GM12878 (cell line): ENCODE results near the gene RTN4RL1. TPM values are rescaled to one million over a fixed set of nuclear protein-coding genes. Genes with fewer than 3 reads are reported as not detected.
A peak's percentile ranks its signal among the peaks of the same experiment; 100 is the strongest.

Source experiments
- ATAC-seq: fragments of 200-7000 bp; cut with Tn5 transposase; 3 replicates; pipeline ENCODE4 v1.9.1; 2020; ENCODE audit warnings: mild to moderate bottlenecking, moderate library complexity
- BruUV-seq: library from RNA; stranded (reverse); fragments of 400-500 nt; replicated peaks from 2 replicates; lab custom pipeline; 2021; lab: Mats Ljungman, UMichigan
- CTCF ChIA-PET: fragments of 300-600 bp; sonication (Branson Sonifier 250); formaldehyde crosslinking; extraction: SDS; loops from one replicate; lab custom pipeline; 2021; ENCODE audit warnings: inconsistent platforms; lab: Yijun Ruan, JAX
- POLR2A ChIA-PET: fragments of 350-600 bp; formaldehyde crosslinking; extraction: SDS; loops from one replicate; lab custom pipeline; 2021; ENCODE audit warnings: inconsistent platforms; lab: Charles Lee
- RAD21 ChIA-PET: fragments of 300-600 bp; sonication (Branson Sonifier 250); formaldehyde crosslinking; loops from one replicate; lab custom pipeline; 2023; ENCODE audit warnings: antibody characterized with exemption; ENCODE audit not compliant: unreplicated experiment; lab: Charles Lee
- SMC1A ChIA-PET: fragments of 300-600 bp; sonication (Branson Sonifier 250); formaldehyde crosslinking; loops from one replicate; lab custom pipeline; 2023; ENCODE audit not compliant: unreplicated experiment, uncharacterized antibody; lab: Charles Lee
- DNase-seq: peaks from one replicate; pipeline ENCODE4 v3.0.0-alpha.2; 2011; ENCODE audit warnings: low read depth, low spot score
- FAIRE-seq: peaks from 3 replicates; lab custom pipeline; 2011; peaks lifted over from hg19 to GRCh38; lab: Jason Lieb, UNC
- H2AFZ ChIP-seq: 2 replicates; pipeline ENCODE4 v1.6.0; 2011; ENCODE audit warnings: low read depth, low read length, control low read depth; ENCODE audit not compliant: control insufficient read depth
- H3K27ac ChIP-seq: 2 replicates; pipeline ENCODE4 v1.5.1; 2011; ENCODE audit warnings: control low read depth; ENCODE audit not compliant: control insufficient read depth, insufficient read depth
- H3K27me3 ChIP-seq, 2 experiments: replicated peaks in 1 of 2; 2 replicates each; pipeline versions ENCODE4 v1.6.0 to v1.6.1; 2011; ENCODE audit warnings: low read length in 1 of 2; ENCODE audit not compliant: control insufficient read depth in 2 of 2, insufficient read depth in 2 of 2
- H3K36me3 ChIP-seq, 2 experiments: 2 replicates each; pipeline ENCODE4 v1.5.1; 2011; ENCODE audit warnings: low read length in 1 of 2; ENCODE audit not compliant: control insufficient read depth in 2 of 2, insufficient read depth in 2 of 2
- H3K4me1 ChIP-seq: 2 replicates; pipeline ENCODE4 v1.6.1; 2011; ENCODE audit warnings: mild to moderate bottlenecking, low read length, moderate library complexity, mixed read lengths; ENCODE audit not compliant: control insufficient read depth, insufficient read depth
- H3K4me2 ChIP-seq: 2 replicates; pipeline ENCODE4 v1.6.0; 2011; ENCODE audit warnings: control low read depth; ENCODE audit not compliant: control insufficient read depth, insufficient read depth
- H3K4me3 ChIP-seq: fragments of 200-600 bp; sonication (generic); 2 replicates; pipeline ENCODE4 v1.5.1; 2016
- H3K79me2 ChIP-seq: 2 replicates; pipeline ENCODE4 v1.6.0; 2011; ENCODE audit warnings: low read length; ENCODE audit not compliant: control insufficient read depth, insufficient read depth
- H3K9ac ChIP-seq: 2 replicates; pipeline ENCODE4 v1.8.0; 2011; ENCODE audit warnings: low read length, control low read depth, mixed read lengths; ENCODE audit not compliant: control insufficient read depth, insufficient read depth
- H3K9me3 ChIP-seq: replicated peaks from 3 replicates; pipeline ENCODE4 v1.5.1; 2011; ENCODE audit warnings: mild to moderate bottlenecking, low read length; ENCODE audit not compliant: control insufficient read depth, insufficient read depth
- H4K20me1 ChIP-seq: 2 replicates; pipeline ENCODE4 v1.6.0; 2011; ENCODE audit not compliant: control insufficient read depth, insufficient read depth
- NBN ChIP-seq: fragments of 450-650 bp; IDR thresholded peaks from 2 replicates; pipeline ENCODE4 v1.6.1; 2016
- SUZ12 ChIP-seq: fragments of 200-600 bp; sonication (generic); IDR thresholded peaks from one replicate; pipeline ENCODE4 v1.6.1; 2018; ENCODE audit warnings: antibody characterized with exemption, mild to moderate bottlenecking; ENCODE audit not compliant: unreplicated experiment
- WRNIP1 ChIP-seq: IDR thresholded peaks from 2 replicates; pipeline ENCODE4 v1.6.1; 2011; ENCODE audit warnings: low read depth, low read length, improper control_type of control experiment, borderline replicate concordance
- ZZZ3 ChIP-seq: IDR thresholded peaks from 2 replicates; pipeline ENCODE4 v1.6.1; 2011; ENCODE audit warnings: low read depth; ENCODE audit not compliant: control insufficient read depth, insufficient read length
- WGBS: methylation state at CpG from one replicate; pipeline ENCODE4 v1.1.6; 2016; ENCODE audit warnings: low lambda C conversion rate; ENCODE audit not compliant: insufficient replicate concordance, insufficient coverage; ENCODE audit errors: missing lambda C conversion rate; 5-methylcytosine and 5-hydroxymethylcytosine counted together
- in situ Hi-C: fragments of 300-500 bp; cut with MboI; formaldehyde crosslinking; loops from 9 replicates; pipeline ENCODE4 v1.14.3; 2018; ENCODE audit warnings: mixed read lengths
- intact Hi-C: fragments of 100-400 bp; cut with micrococcal nuclease; formaldehyde crosslinking; loops from one replicate; pipeline ENCODE4 v1.14.2; 2022; ENCODE audit not compliant: unreplicated experiment
- polyA plus RNA-seq, 11 experiments: library from polyadenylated mRNA; depleted of rRNA in 4 of 11; unstranded in 6 of 11; stranded (reverse) in 5 of 11; fragments of >200 nt; fragmentation: Nextera tagmentation in 4 of 11; fragmentation: Illumina TruSeq in 1 of 11; extraction: Ambion mirVana in 4 of 11; extraction: Trizol in 1 of 11; gene quantifications; 1 replicate in 1 of 11; 2 replicates in 10 of 11; pipeline versions ENCODE4 v1.2.1 to v1.2.3, GENCODE V29; 2011 to 2016; ENCODE audit warnings: inconsistent platforms in 2 of 11, missing spikeins in 2 of 11, low read depth in 1 of 11
- total RNA-seq, 4 experiments: library from RNA; depleted of rRNA in 3 of 4; stranded (reverse); fragments of >200 nt in 3 of 4; fragmentation: Illumina TruSeq in 1 of 4; extraction: Trizol in 1 of 4; gene quantifications; 2 replicates each; pipeline versions ENCODE4 v1.2.1 to v1.2.3, GENCODE V29; 2013 to 2021
- TF ChIP-seq, protein P1 (sequence below), 3 experiments: IDR thresholded peaks in 2 of 3; conservative IDR thresholded peaks in 1 of 3; 2 replicates each; pipeline ENCODE4 v1.5.1; 2011; ENCODE audit warnings: low read depth in 3 of 3, low read length in 3 of 3, mild to moderate bottlenecking in 3 of 3, control low read depth in 2 of 3, moderate library complexity in 2 of 3, inconsistent platforms in 1 of 3, mixed read lengths in 1 of 3; ENCODE audit not compliant: control insufficient read depth in 2 of 3, insufficient read depth in 1 of 3; ENCODE audit errors: extremely low read depth in 1 of 3
- TF ChIP-seq, protein P2 (sequence below): IDR thresholded peaks from 2 replicates; pipeline ENCODE4 v1.6.1; 2011; ENCODE audit warnings: low read depth, low read length, improper control_type of control experiment, borderline replicate concordance

Gene RTN4RL1
- total and polyA plus RNA-seq, 10 of the 15 experiments (the other 5 are each of a cell fraction or from before 2014, with no cell fraction given), result 0.08 to 0.11 (median 0.10) TPM; not detected in 7

DNA sequence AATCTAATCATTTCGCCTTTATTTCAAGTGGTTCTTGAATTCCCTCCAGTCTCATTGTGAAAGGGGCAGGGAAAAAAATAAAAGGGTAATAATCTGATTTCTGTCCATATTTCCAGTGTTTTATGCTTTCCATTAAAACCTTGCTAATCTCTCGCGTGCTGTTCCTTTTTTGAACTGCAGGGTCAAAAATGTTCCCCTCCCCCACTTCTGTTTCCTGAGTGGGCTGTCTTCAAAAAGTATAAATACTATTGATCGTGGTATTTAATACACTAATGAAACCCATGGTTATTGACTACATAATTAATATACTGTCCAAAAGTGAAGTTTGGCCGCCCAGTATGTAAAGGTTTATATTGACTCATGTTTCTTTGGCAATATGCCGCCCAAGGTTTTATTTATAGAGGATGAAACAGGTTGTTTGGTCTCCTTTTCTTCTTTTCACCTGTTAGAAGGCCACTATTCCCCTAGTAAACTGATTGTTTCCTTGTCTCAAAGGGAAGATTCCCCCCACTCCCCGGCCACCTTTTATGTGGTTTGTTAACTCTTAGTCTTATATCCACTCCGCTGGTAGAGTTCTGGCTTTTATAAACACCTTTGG is 125.6 kb downstream of the RTN4RL1 start:
- 86% methylated on average over 8 of the region's 8 CpGs for WGBS
- no TSS peak for BruUV-seq
- intact Hi-C loops (no loop called here), in situ Hi-C loops (no loop called here)
- DNase-seq, result no peak
- ChIA-PET SMC1A (no interaction called here), CTCF (no interaction called here), POLR2A (no interaction called here), RAD21 (no interaction called here)
- Histone ChIP-seq H3K36me3 (peaks cover 15 to 18% of the 10 kb centered on the region in 2 experiments; a peak in 3 of 4 replicates), H3K27me3 (no peaks in the 10 kb centered on the region), H3K9me3 (no peaks in the 10 kb centered on the region), H3K4me2 (no peak overlapping the region), H3K79me2 (no peaks in the 10 kb centered on the region), H4K20me1 (no peaks in the 10 kb centered on the region), H3K4me3 (no peak overlapping the region), H3K9ac (no peak overlapping the region), H3K4me1 (peaks cover 23% of the 10 kb centered on the region), H3K27ac (no peak overlapping the region), H2AFZ (no peak overlapping the region)
- no peak for TF ChIP-seq ZZZ3
- no peak for TF ChIP-seq WRNIP1
- TF ChIP-seq NBN, result no peak
- TF ChIP-seq, protein P1, sequence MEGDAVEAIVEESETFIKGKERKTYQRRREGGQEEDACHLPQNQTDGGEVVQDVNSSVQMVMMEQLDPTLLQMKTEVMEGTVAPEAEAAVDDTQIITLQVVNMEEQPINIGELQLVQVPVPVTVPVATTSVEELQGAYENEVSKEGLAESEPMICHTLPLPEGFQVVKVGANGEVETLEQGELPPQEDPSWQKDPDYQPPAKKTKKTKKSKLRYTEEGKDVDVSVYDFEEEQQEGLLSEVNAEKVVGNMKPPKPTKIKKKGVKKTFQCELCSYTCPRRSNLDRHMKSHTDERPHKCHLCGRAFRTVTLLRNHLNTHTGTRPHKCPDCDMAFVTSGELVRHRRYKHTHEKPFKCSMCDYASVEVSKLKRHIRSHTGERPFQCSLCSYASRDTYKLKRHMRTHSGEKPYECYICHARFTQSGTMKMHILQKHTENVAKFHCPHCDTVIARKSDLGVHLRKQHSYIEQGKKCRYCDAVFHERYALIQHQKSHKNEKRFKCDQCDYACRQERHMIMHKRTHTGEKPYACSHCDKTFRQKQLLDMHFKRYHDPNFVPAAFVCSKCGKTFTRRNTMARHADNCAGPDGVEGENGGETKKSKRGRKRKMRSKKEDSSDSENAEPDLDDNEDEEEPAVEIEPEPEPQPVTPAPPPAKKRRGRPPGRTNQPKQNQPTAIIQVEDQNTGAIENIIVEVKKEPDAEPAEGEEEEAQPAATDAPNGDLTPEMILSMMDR (IDR thresholded peaks at IDR 0.05 in 2 of 3, conservative IDR thresholded peaks at IDR 0.05 in 1 of 3; ENCODE audit: control insufficient read depth in 2 of 3, extremely low read depth in 1 of 3, insufficient read depth in 1 of 3, low read depth in 3 of 3, low read length in 3 of 3), result 0 out of 6 replicates have a peak, but pooled peaks of 2 of the 3 experiments have one; percentile 6 to 21
- TF ChIP-seq, protein P2, sequence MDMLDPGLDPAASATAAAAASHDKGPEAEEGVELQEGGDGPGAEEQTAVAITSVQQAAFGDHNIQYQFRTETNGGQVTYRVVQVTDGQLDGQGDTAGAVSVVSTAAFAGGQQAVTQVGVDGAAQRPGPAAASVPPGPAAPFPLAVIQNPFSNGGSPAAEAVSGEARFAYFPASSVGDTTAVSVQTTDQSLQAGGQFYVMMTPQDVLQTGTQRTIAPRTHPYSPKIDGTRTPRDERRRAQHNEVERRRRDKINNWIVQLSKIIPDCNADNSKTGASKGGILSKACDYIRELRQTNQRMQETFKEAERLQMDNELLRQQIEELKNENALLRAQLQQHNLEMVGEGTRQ, result no peak
- no peak for TF ChIP-seq SUZ12
- no peak for FAIRE-seq
- no peak for ATAC-seq
